A673 (cell line): ENCODE results near the gene SSBP3. TPM values are rescaled to one million over a fixed set of nuclear protein-coding genes. Genes with fewer than 3 reads are reported as not detected.

Source experiments
- BruUV-seq: library from RNA; stranded (reverse); fragments of 400-500 nt; replicated peaks from 2 replicates; lab custom pipeline; 2021; lab: Mats Ljungman, UMichigan
- CTCF ChIA-PET: fragments of 300-600 bp; sonication (Branson Sonifier 250); formaldehyde crosslinking; loops from one replicate; lab custom pipeline; 2022; ENCODE audit warnings: antibody characterized with exemption; lab: Charles Lee
- POLR2A ChIA-PET: fragments of 300-600 bp; sonication (Branson Sonifier 250); formaldehyde crosslinking; loops from one replicate; lab custom pipeline; 2022; ENCODE audit warnings: antibody characterized with exemption; ENCODE audit not compliant: low non-redundant PET; lab: Charles Lee
- DNase-seq: peaks from one replicate; pipeline ENCODE4 v3.0.0-alpha.2; 2015; ENCODE audit warnings: low spot score
- H3K27ac ChIP-seq: fragments of 200-600 bp; sonication (generic); 2 replicates; pipeline ENCODE4 v1.5.1; 2016; ENCODE audit warnings: mixed run types, low read depth, mild to moderate bottlenecking, mixed read lengths, antibody characterized with exemption, low read length; ENCODE audit not compliant: poor library complexity, severe bottlenecking
- H3K27me3 ChIP-seq: fragments of 200-600 bp; sonication (generic); replicated peaks from 2 replicates; pipeline ENCODE4 v1.6.1; 2017; ENCODE audit warnings: mixed run types, low read depth, mild to moderate bottlenecking, mixed read lengths, antibody characterized with exemption, low read length; ENCODE audit not compliant: insufficient read depth, poor library complexity
- H3K36me3 ChIP-seq: fragments of 200-600 bp; sonication (generic); 2 replicates; pipeline ENCODE4 v1.6.1; 2016; ENCODE audit warnings: mixed run types, mild to moderate bottlenecking, mixed read lengths, antibody characterized with exemption, low read length; ENCODE audit not compliant: insufficient read depth, poor library complexity, severe bottlenecking
- H3K4me1 ChIP-seq: fragments of 200-600 bp; sonication (generic); 2 replicates; pipeline ENCODE4 v1.6.1; 2017; ENCODE audit warnings: mixed run types, mild to moderate bottlenecking, mixed read lengths, antibody characterized with exemption, low read length; ENCODE audit not compliant: insufficient read depth, poor library complexity, severe bottlenecking
- H3K4me3 ChIP-seq: fragments of 200-600 bp; sonication (generic); 2 replicates; pipeline ENCODE4 v1.5.1; 2016; ENCODE audit warnings: low read depth, mixed run types, mild to moderate bottlenecking, mixed read lengths, low read length; ENCODE audit not compliant: poor library complexity, severe bottlenecking
- H3K9me3 ChIP-seq: fragments of 200-600 bp; sonication (generic); 2 replicates; pipeline ENCODE4 v1.6.1; 2016; ENCODE audit warnings: mixed run types, low read depth, mild to moderate bottlenecking, mixed read lengths, antibody characterized with exemption, low read length; ENCODE audit not compliant: poor library complexity, severe bottlenecking
- CTCF ChIP-seq: fragments of 300-800, 200-600 bp; sonication (generic); conservative IDR thresholded peaks from 2 replicates; pipeline ENCODE4 v1.5.1; 2017; ENCODE audit warnings: low read depth, mild to moderate bottlenecking, antibody characterized with exemption, low read length, moderate library complexity, mixed read lengths
- EZH2 ChIP-seq: fragments of 200-600 bp; sonication (generic); IDR thresholded peaks from 2 replicates; pipeline ENCODE4 v1.6.1; 2017; ENCODE audit warnings: borderline replicate concordance, low read depth, mild to moderate bottlenecking, mixed read lengths, antibody characterized with exemption, low read length; ENCODE audit not compliant: poor library complexity, severe bottlenecking
- intact Hi-C: fragments of 100-400 bp; cut with micrococcal nuclease; formaldehyde crosslinking; loops from one replicate; pipeline ENCODE4 v1.10.0; 2022; ENCODE audit not compliant: unreplicated experiment
- total RNA-seq: library from RNA; stranded (reverse); gene quantifications from 2 replicates; pipeline ENCODE4 v1.2.3, GENCODE V29; 2021

The SSBP3 gene
- total RNA-seq, 1 experiment from 2014 or later, result 43.0 TPM

- TF ChIP-seq EZH2, result no peak
- no peak for TF ChIP-seq CTCF
- ChIA-PET POLR2A (no interaction called here), CTCF (no interaction called here)
- H3K9me3 ChIP-seq, result no peaks in the 10 kb centered on the region
- H3K27ac ChIP-seq, result no peak overlapping the region
- intact Hi-C loops, result no loop called here
- no TSS peak for BruUV-seq
- no peak for DNase-seq
- H3K4me1 ChIP-seq, result peaks cover 6% of the 10 kb centered on the region
- no peak overlapping the region for H3K4me3 ChIP-seq
- H3K36me3 ChIP-seq, result no peaks in the 10 kb centered on the region
- H3K27me3 ChIP-seq, result no peaks in the 10 kb centered on the region
Measured at GRCh38 chr1:54253480-54253879, 152.7 kb downstream of the SSBP3 start.

- ChIA-PET POLR2A (no interaction called here), CTCF (interaction anchor here (0.7 kb wide), 1 partner anchor 31 kb away, joined by 3 read pairs; no protein-coding TSS in a partner anchor)
- H3K4me1 ChIP-seq, result peaks cover 6% of the 10 kb centered on the region
- TF ChIP-seq EZH2 (no peak), CTCF (no peak)
- BruUV-seq, result no TSS peak
- no peak overlapping the region for H3K27ac ChIP-seq
- DNase-seq, result no peak
- intact Hi-C loops, result no loop called here
- no peaks in the 10 kb centered on the region for H3K36me3 ChIP-seq
- H3K27me3 ChIP-seq, result no peaks in the 10 kb centered on the region
- no peak overlapping the region for H3K4me3 ChIP-seq
- no peaks in the 10 kb centered on the region for H3K9me3 ChIP-seq
Measured at GRCh38 chr1:54252371-54252936, 153.7 kb downstream of the SSBP3 start.

- POLR2A ChIA-PET, result no interaction called here
- H3K4me3 ChIP-seq, result no peak overlapping the region
- no peaks in the 10 kb centered on the region for H3K36me3 ChIP-seq
- TF ChIP-seq CTCF (no peak), EZH2 (no peak)
- BruUV-seq, result no TSS peak
- peaks cover 6% of the 10 kb centered on the region for H3K4me1 ChIP-seq
- no peak overlapping the region for H3K27ac ChIP-seq
- CTCF ChIA-PET, result no interaction called here
- no peaks in the 10 kb centered on the region for H3K9me3 ChIP-seq
- no peaks in the 10 kb centered on the region for H3K27me3 ChIP-seq
- no peak for DNase-seq
- intact Hi-C loops, result no loop called here
Measured at GRCh38 chr1:54250670-54251069, 155.5 kb downstream of the SSBP3 start.
